Liver (tissue), 9 donors: ENCODE data around the gene NKAIN1. TPM values are rescaled to one million over a fixed set of nuclear protein-coding genes. Genes with fewer than 3 reads are reported as not detected.

Experiments
- DNase-seq: peaks from one replicate; pipeline ENCODE4 v3.0.0-alpha.2; 2017; ENCODE audit warnings: low spot score
- H3K27ac ChIP-seq, 2 donors: one replicate each; pipeline ENCODE4 v1.7.0; 2013; ENCODE audit warnings: inconsistent platforms in 2 of 2, low read length in 2 of 2, control low read depth in 1 of 2, low read depth in 1 of 2, mild to moderate bottlenecking in 1 of 2
- H3K27me3 ChIP-seq, 4 donors: one replicate each; pipeline versions ENCODE4 v1.6.1 to v1.7.0; 2013; ENCODE audit warnings: low read length in 3 of 4, inconsistent platforms in 1 of 4, mild to moderate bottlenecking in 1 of 4, moderate library complexity in 1 of 4; ENCODE audit not compliant: control insufficient read depth in 4 of 4, insufficient read depth in 4 of 4
- H3K36me3 ChIP-seq, 4 donors: one replicate each; pipeline versions ENCODE4 v1.6.1 to v1.7.0; 2013; ENCODE audit warnings: low read length in 3 of 4, mild to moderate bottlenecking in 3 of 4, low read depth in 1 of 4, moderate library complexity in 1 of 4; ENCODE audit not compliant: control insufficient read depth in 4 of 4, insufficient read depth in 3 of 4
- H3K4me1 ChIP-seq, 4 donors: one replicate each; pipeline versions ENCODE4 v1.6.1 to v1.7.0; 2013; ENCODE audit warnings: low read length in 3 of 4, mild to moderate bottlenecking in 3 of 4, moderate library complexity in 1 of 4; ENCODE audit not compliant: control insufficient read depth in 4 of 4, insufficient read depth in 4 of 4
- H3K4me3 ChIP-seq, 3 donors: one replicate each; pipeline versions ENCODE4 v1.6.1 to v1.7.0; 2013; ENCODE audit warnings: low read length in 3 of 3, control low read depth in 1 of 3, low read depth in 1 of 3, mild to moderate bottlenecking in 1 of 3
- H3K9ac ChIP-seq, 2 donors: one replicate each; pipeline ENCODE4 v1.7.0; 2013; ENCODE audit warnings: low read length in 2 of 2, mild to moderate bottlenecking in 2 of 2, moderate library complexity in 2 of 2, control low read depth in 1 of 2, low read depth in 1 of 2
- H3K9me3 ChIP-seq, 4 donors: one replicate each; pipeline versions ENCODE4 v1.6.1 to v1.7.0; 2013; ENCODE audit warnings: low read length in 3 of 4; ENCODE audit not compliant: control insufficient read depth in 4 of 4
- ATF3 ChIP-seq: IDR thresholded peaks from 2 replicates; pipeline ENCODE4 v1.6.1; 2016; ENCODE audit warnings: antibody characterized with exemption
- CTCF ChIP-seq: fragments of 150-350 bp; IDR thresholded peaks from 2 replicates; pipeline ENCODE4 v1.5.1; 2017; ENCODE audit warnings: improper control_type of control experiment, low read depth, low read length; ENCODE audit not compliant: missing input control
- EGR1 ChIP-seq, 2 donors: IDR thresholded peaks; 2 replicates each; pipeline ENCODE4 v1.6.1; 2016 to 2018; ENCODE audit warnings: antibody characterized with exemption in 2 of 2, low read depth in 2 of 2
- FOXA1 ChIP-seq: IDR thresholded peaks from 2 replicates; pipeline ENCODE4 v1.6.1; 2016; ENCODE audit warnings: antibody characterized with exemption
- FOXA2 ChIP-seq: IDR thresholded peaks from 2 replicates; pipeline ENCODE4 v1.6.1; 2016; ENCODE audit warnings: antibody characterized with exemption
- GABPA ChIP-seq, 2 donors: IDR thresholded peaks in 1 of 2; conservative IDR thresholded peaks in 1 of 2; 2 replicates each; pipeline ENCODE4 v1.6.1; 2016; ENCODE audit warnings: antibody characterized with exemption in 2 of 2, mild to moderate bottlenecking in 1 of 2, moderate library complexity in 1 of 2
- HNF4A ChIP-seq, 2 donors: conservative IDR thresholded peaks; 2 replicates each; pipeline ENCODE4 v1.6.1; 2016; ENCODE audit warnings: antibody characterized with exemption in 2 of 2, mild to moderate bottlenecking in 2 of 2
- HNF4G ChIP-seq: IDR thresholded peaks from 2 replicates; pipeline ENCODE4 v1.6.1; 2016; ENCODE audit warnings: antibody characterized with exemption
- JUND ChIP-seq, 2 donors: IDR thresholded peaks; 2 replicates each; pipeline ENCODE4 v1.6.1; 2016; ENCODE audit warnings: antibody characterized with exemption in 2 of 2
- MAX ChIP-seq: IDR thresholded peaks from 2 replicates; pipeline ENCODE4 v1.6.1; 2016; ENCODE audit warnings: antibody characterized with exemption
- NR2F2 ChIP-seq: IDR thresholded peaks from 2 replicates; pipeline ENCODE4 v1.6.1; 2016; ENCODE audit warnings: antibody characterized with exemption
- RAD21 ChIP-seq, 2 donors: IDR thresholded peaks; 2 replicates each; pipeline ENCODE4 v1.6.1; 2016; ENCODE audit warnings: antibody characterized with exemption in 2 of 2, mild to moderate bottlenecking in 2 of 2
- REST ChIP-seq: IDR thresholded peaks from 2 replicates; pipeline ENCODE4 v1.6.1; 2016; ENCODE audit warnings: antibody characterized with exemption, mild to moderate bottlenecking
- RXRA ChIP-seq, 2 donors: IDR thresholded peaks; 2 replicates each; pipeline ENCODE4 v1.6.1; 2017 to 2018; ENCODE audit warnings: antibody characterized with exemption in 2 of 2, mild to moderate bottlenecking in 1 of 2
- SP1 ChIP-seq: IDR thresholded peaks from 2 replicates; pipeline ENCODE4 v1.6.1; 2018; ENCODE audit warnings: antibody characterized with exemption, mild to moderate bottlenecking
- TAF1 ChIP-seq: conservative IDR thresholded peaks from 2 replicates; pipeline ENCODE4 v1.6.1; 2016; ENCODE audit warnings: antibody characterized with exemption, mild to moderate bottlenecking
- YY1 ChIP-seq: IDR thresholded peaks from 2 replicates; pipeline ENCODE4 v1.6.1; 2016; ENCODE audit warnings: antibody characterized with exemption, mild to moderate bottlenecking
- WGBS: extraction: QIAGEN DNeasy Blood & Tissue Kit; methylation state at CpG from one replicate; pipeline ENCODE4 v1.1.7; 2013; 5-methylcytosine and 5-hydroxymethylcytosine counted together
- polyA plus RNA-seq, 2 donors: library from polyadenylated mRNA; stranded (reverse) in 1 of 2; unstranded in 1 of 2; fragments of 200-250 nt in 1 of 2; fragments of >200 nt in 1 of 2; fragmentation: Nextera tagmentation in 1 of 2; extraction: Ambion mirVana in 1 of 2; gene quantifications; one replicate each; pipeline versions ENCODE4 v1.2.1 to v1.2.3, GENCODE V29; 2013 to 2015
- total RNA-seq, 2 donors: library from RNA; depleted of rRNA; stranded (reverse); fragments of >200 nt; gene quantifications; one replicate each; pipeline ENCODE4 v1.2.3, GENCODE V29; 2014
- donor health status: healthy.
- donor health status: healthy.
- donor health status: healthy.
- donor health status: healthy.
- donor health status: healthy.

The NKAIN1 gene
- total and polyA plus RNA-seq, 4 donors: not detected

GRCh38 chr1:31272369-31272768 is 32.7 kb upstream of the NKAIN1 start:
- peak; percentile 73 for TF ChIP-seq NR2F2
- TF ChIP-seq FOXA2: no peak
- Histone ChIP-seq H3K27me3 (no peaks in the 10 kb centered on the region), H3K27ac (no peak overlapping the region), H3K4me3 (no peak overlapping the region), H3K36me3 (peaks cover 5 to 48% (median 36%) of the 10 kb centered on the region in 4 donors), H3K9ac (no peak overlapping the region), H3K4me1 (no peaks in the 10 kb centered on the region), H3K9me3 (no peaks in the 10 kb centered on the region)
- 87% methylated on average over 3 of the region's 3 CpGs for WGBS
- no peak for DNase-seq

- H3K27me3 ChIP-seq: no peaks in the 10 kb centered on the region
- no peak for DNase-seq
- H3K9me3 ChIP-seq: no peaks in the 10 kb centered on the region
- WGBS: 96% methylated on average over 2 of the region's 2 CpGs
- no peak overlapping the region for H3K27ac ChIP-seq
- peaks cover 0 to 3% (median 1%) of the 10 kb centered on the region in 4 donors for H3K4me1 ChIP-seq
- H3K9ac ChIP-seq: no peak overlapping the region
- H3K36me3 ChIP-seq: peaks cover 10 to 50% (median 39%) of the 10 kb centered on the region in 4 donors
- TF ChIP-seq RXRA (IDR thresholded peaks at IDR 0.05) (no peak), RAD21 (IDR thresholded peaks at IDR 0.05) (no peak), MAX (no peak), FOXA2 (no peak), YY1 (no peak), HNF4G (no peak), REST (no peak), TAF1 (no peak), HNF4A (conservative IDR thresholded peaks at IDR 0.05) (no peak), EGR1 (IDR thresholded peaks at IDR 0.05; ENCODE audit: low read depth in 2 of 2) (no peak), SP1 (no peak), GABPA (IDR thresholded peaks at IDR 0.05 in 1 of 2, conservative IDR thresholded peaks at IDR 0.05 in 1 of 2) (no peak)
- no peak overlapping the region for H3K4me3 ChIP-seq
These were observed 26.9 kb upstream of the NKAIN1 start for GRCh38 chr1:31266547-31266946.

- WGBS: 56% methylated on average over 1 of the region's 1 CpG
- H3K27ac ChIP-seq: no peak overlapping the region
- H3K9me3 ChIP-seq: no peaks in the 10 kb centered on the region
- H3K9ac ChIP-seq: no peak overlapping the region
- DNase-seq: no peak
- H3K4me1 ChIP-seq: peaks cover 0 to 3% (median 1%) of the 10 kb centered on the region in 4 donors
- H3K36me3 ChIP-seq: peaks cover 12 to 51% (median 41%) of the 10 kb centered on the region in 4 donors
- no peak overlapping the region for H3K4me3 ChIP-seq
- H3K27me3 ChIP-seq: no peaks in the 10 kb centered on the region
- no peak for TF ChIP-seq ATF3
- TF ChIP-seq FOXA1: no peak
- no peak for TF ChIP-seq TAF1
- no peak for TF ChIP-seq JUND (IDR thresholded peaks at IDR 0.05)
- TF ChIP-seq EGR1 (IDR thresholded peaks at IDR 0.05; ENCODE audit: low read depth in 2 of 2): no peak
- TF ChIP-seq HNF4A (conservative IDR thresholded peaks at IDR 0.05): no peak
- no peak for TF ChIP-seq RXRA (IDR thresholded peaks at IDR 0.05)
- no peak for TF ChIP-seq CTCF
These were observed 25.2 kb upstream of the NKAIN1 start for GRCh38 chr1:31264790-31265386.
